Tibial nerve (tissue), 4 donors: ENCODE results near the gene C1QL2. TPM values are rescaled to one million over a fixed set of nuclear protein-coding genes. Genes with fewer than 3 reads are reported as not detected.
A peak's percentile ranks its signal among the peaks of the same experiment; 100 is the strongest.

Experiments
- DNase-seq, 2 donors: peaks; one replicate each; pipeline ENCODE4 v3.0.0-alpha.2; 2019; ENCODE audit warnings: low spot score in 2 of 2
- H3K27ac ChIP-seq, 4 donors: fragments of 200-600 bp; sonication (generic) in 3 of 4; one replicate each; pipeline ENCODE4 v1.5.1; 2017 to 2019; ENCODE audit warnings: mild to moderate bottlenecking in 1 of 4
- H3K27me3 ChIP-seq, 2 donors: fragments of 200-600 bp; sonication (generic) in 1 of 2; one replicate each; pipeline versions ENCODE4 v1.5.1 to v1.6.0; 2017 to 2019
- H3K36me3 ChIP-seq, 3 donors: fragments of 200-600 bp; sonication (generic); one replicate each; pipeline ENCODE4 v1.5.1; 2018 to 2019
- H3K4me1 ChIP-seq, 4 donors: fragments of 200-600 bp; sonication (generic) in 3 of 4; one replicate each; pipeline ENCODE4 v1.5.1; 2017 to 2019
- H3K4me3 ChIP-seq, 4 donors: fragments of 200-600 bp; sonication (generic) in 3 of 4; one replicate each; pipeline ENCODE4 v1.5.1; 2017 to 2019; ENCODE audit warnings: mild to moderate bottlenecking in 1 of 4, moderate library complexity in 1 of 4
- H3K9me3 ChIP-seq, 4 donors: fragments of 200-600 bp; sonication (generic) in 3 of 4; one replicate each; pipeline ENCODE4 v1.5.1; 2017 to 2019
- EP300 ChIP-seq, 2 donors: sonication (generic); formaldehyde crosslinking; IDR thresholded peaks; one replicate each; pipeline ENCODE4 v1.6.1; 2017; ENCODE audit warnings: antibody characterized with exemption in 2 of 2, mild to moderate bottlenecking in 1 of 2
- POLR2A ChIP-seq, 2 donors: fragments of 450-650 bp; IDR thresholded peaks; one replicate each; pipeline ENCODE4 v1.6.1; 2017; ENCODE audit warnings: antibody characterized with exemption in 2 of 2, mild to moderate bottlenecking in 2 of 2, moderate library complexity in 2 of 2
- WGBS, 2 donors: methylation state at CpG; one replicate each; pipeline ENCODE4 v1.1.5; 2018; 5-methylcytosine and 5-hydroxymethylcytosine counted together
- total RNA-seq, 4 donors: library from RNA; depleted of rRNA; stranded (reverse); fragments of >200 nt; gene quantifications; one replicate each; pipeline ENCODE4 v1.1.0, GENCODE V29; 2016
- TF ChIP-seq, protein P1 (sequence below), 5 experiments: fragments of 200-600 bp in 3 of 5; fragments of 450-650 bp in 2 of 5; sonication (generic) in 3 of 5; IDR thresholded peaks; one replicate each; pipeline ENCODE4 v1.5.1; 2016 to 2019; ENCODE audit warnings: antibody characterized with exemption in 5 of 5, mild to moderate bottlenecking in 3 of 5, moderate library complexity in 2 of 5

Gene C1QL2
- total RNA-seq, 4 donors from 2014 or later, result not detected

DNA sequence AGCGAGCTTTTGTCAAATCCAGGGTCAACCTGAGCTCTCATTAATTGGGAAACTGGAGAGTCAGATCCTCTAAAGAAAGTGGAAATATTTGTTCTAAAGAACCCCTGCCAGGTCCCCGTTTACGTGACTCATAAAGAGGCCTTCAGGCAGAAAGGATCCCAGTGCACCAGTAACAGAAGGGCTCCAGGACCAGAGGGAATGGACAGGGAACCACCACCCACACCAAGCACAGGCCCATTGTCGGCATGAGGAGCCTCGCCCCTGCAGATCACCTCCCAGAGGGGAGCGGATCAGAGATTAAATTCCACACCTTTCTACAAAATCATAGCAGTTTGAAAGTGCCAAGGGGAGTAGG lies 16.4 kb upstream of the C1QL2 start:
- no peaks in the 10 kb centered on the region for H3K4me1 ChIP-seq
- TF ChIP-seq POLR2A (IDR thresholded peaks at IDR 0.05) (no peak), EP300 (IDR thresholded peaks at IDR 0.05) (no peak)
- TF ChIP-seq, protein P1, sequence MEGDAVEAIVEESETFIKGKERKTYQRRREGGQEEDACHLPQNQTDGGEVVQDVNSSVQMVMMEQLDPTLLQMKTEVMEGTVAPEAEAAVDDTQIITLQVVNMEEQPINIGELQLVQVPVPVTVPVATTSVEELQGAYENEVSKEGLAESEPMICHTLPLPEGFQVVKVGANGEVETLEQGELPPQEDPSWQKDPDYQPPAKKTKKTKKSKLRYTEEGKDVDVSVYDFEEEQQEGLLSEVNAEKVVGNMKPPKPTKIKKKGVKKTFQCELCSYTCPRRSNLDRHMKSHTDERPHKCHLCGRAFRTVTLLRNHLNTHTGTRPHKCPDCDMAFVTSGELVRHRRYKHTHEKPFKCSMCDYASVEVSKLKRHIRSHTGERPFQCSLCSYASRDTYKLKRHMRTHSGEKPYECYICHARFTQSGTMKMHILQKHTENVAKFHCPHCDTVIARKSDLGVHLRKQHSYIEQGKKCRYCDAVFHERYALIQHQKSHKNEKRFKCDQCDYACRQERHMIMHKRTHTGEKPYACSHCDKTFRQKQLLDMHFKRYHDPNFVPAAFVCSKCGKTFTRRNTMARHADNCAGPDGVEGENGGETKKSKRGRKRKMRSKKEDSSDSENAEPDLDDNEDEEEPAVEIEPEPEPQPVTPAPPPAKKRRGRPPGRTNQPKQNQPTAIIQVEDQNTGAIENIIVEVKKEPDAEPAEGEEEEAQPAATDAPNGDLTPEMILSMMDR (IDR thresholded peaks at IDR 0.05), result no peak
- H3K27me3 ChIP-seq, result no peaks in the 10 kb centered on the region
- no peak overlapping the region for H3K4me3 ChIP-seq
- H3K27ac ChIP-seq, result no peak overlapping the region
- no peaks in the 10 kb centered on the region for H3K9me3 ChIP-seq
- H3K36me3 ChIP-seq, result no peaks in the 10 kb centered on the region
- WGBS, 2 donors, result 73 to 78% methylated on average over 6 of the region's 6 CpGs
- DNase-seq, result no peak

DNA sequence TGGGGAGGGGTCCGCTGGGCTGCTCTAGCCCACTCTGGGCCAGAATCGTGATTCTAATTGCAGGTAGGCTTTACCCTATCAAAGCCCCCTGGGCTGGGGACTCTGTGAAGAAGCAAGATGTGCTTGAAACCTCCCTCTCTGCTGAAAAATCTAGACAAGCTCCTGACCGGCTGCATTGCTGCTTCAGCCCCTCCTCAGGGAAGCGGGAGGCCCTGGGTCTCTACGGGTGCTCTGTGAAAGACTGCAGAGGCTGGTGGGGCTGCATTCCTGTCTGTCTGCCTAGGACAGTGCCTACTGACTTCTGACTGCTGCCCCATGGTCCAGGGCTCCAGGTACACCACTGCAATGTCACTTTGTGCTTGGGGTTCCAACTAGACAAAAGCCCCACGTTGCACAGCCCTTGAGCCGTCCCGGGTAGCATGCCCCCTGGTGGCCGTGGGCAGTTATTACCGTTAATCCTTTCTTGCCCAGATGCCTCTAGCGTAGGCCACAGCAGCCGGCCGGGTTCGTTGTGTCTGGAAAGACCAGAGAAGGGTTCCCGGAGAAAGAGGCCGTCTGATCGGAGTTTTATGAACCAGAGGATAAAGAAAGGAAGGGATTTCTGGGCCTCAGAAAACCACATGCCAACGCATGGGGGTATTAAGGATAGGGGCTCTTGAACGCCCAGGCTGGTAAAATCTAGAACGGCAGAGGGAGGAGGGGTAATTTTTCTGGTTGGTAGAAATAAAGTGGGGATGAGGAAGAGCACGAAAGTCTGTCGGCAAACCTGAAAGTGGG lies 15.9 kb upstream of the C1QL2 start:
- WGBS, 2 donors, result 65 to 68% methylated on average over 22 of the region's 22 CpGs
- Histone ChIP-seq H3K4me1 (no peaks in the 10 kb centered on the region), H3K9me3 (no peaks in the 10 kb centered on the region), H3K4me3 (no peak overlapping the region), H3K36me3 (no peaks in the 10 kb centered on the region), H3K27me3 (no peaks in the 10 kb centered on the region), H3K27ac (no peak overlapping the region)
- TF ChIP-seq, protein P1 (IDR thresholded peaks at IDR 0.05), result peak; percentile 20 to 50 (median 28)
- TF ChIP-seq EP300 (IDR thresholded peaks at IDR 0.05) (no peak), POLR2A (IDR thresholded peaks at IDR 0.05) (no peak)
- DNase-seq, result no peak

DNA sequence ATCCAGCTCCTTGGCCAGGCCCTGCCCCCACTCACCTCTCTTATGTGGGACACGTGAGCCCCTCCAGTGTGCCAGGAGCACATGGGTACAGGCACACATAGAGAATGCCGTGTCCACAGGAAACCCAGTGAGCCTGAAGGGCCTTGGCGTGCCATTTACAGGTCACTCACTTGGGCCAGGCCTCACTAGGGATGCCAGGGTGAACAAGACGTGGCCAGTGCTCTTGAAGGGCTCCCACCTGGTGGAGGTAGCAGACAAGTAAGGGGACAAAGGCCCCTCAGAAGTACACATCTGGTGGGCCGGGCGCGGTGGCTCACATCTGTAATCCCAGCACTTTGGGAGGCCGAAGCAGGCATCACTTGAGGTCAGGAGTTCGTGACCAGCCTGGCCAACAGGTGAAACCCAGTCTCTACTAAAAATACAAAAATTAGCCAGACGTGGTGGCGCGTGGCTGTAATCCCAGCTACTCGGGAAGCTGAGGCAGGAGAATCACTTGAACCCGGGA lies 15.1 kb upstream of the C1QL2 start:
- no peak overlapping the region for H3K4me3 ChIP-seq
- no peak for TF ChIP-seq POLR2A (IDR thresholded peaks at IDR 0.05)
- TF ChIP-seq EP300 (IDR thresholded peaks at IDR 0.05), result no peak
- TF ChIP-seq, protein P1 (IDR thresholded peaks at IDR 0.05), result no peak
- 91 to 93% methylated on average over 12 to 14 of the region's 14 CpGs for WGBS, 2 donors
- H3K36me3 ChIP-seq, result no peaks in the 10 kb centered on the region
- H3K27ac ChIP-seq, result no peak overlapping the region
- no peaks in the 10 kb centered on the region for H3K4me1 ChIP-seq
- no peaks in the 10 kb centered on the region for H3K27me3 ChIP-seq
- no peak for DNase-seq
- no peaks in the 10 kb centered on the region for H3K9me3 ChIP-seq

DNA sequence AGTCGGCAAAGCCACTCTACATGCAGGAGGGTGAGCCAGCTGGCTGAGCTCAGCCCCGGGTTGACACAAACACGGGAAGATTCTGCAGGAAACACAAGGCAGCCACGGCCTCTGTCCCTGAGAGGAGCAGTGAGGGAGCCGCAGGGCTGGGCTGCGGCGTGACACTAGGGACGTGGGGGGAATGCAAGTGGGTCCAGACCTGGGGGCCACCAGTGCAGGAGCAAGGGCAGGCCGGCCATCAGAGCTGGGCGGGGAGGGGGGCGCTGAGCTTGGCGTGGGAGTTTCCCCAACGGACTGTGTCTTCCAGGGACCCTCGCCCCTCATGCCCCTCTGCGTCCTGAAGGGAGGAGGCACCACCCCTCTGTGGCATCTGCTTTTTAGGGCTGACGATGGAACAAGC lies 12.0 kb upstream of the C1QL2 start:
- TF ChIP-seq EP300 (IDR thresholded peaks at IDR 0.05) (no peak), POLR2A (IDR thresholded peaks at IDR 0.05) (no peak)
- TF ChIP-seq, protein P1 (IDR thresholded peaks at IDR 0.05), result no peak
- no peaks in the 10 kb centered on the region for H3K4me1 ChIP-seq
- WGBS, 2 donors, result 64 to 75% methylated on average over 13 to 15 of the region's 16 CpGs
- H3K4me3 ChIP-seq, result no peak overlapping the region
- H3K36me3 ChIP-seq, result no peaks in the 10 kb centered on the region
- no peaks in the 10 kb centered on the region for H3K9me3 ChIP-seq
- no peak overlapping the region for H3K27ac ChIP-seq
- H3K27me3 ChIP-seq, result no peaks in the 10 kb centered on the region
- no peak for DNase-seq

DNA sequence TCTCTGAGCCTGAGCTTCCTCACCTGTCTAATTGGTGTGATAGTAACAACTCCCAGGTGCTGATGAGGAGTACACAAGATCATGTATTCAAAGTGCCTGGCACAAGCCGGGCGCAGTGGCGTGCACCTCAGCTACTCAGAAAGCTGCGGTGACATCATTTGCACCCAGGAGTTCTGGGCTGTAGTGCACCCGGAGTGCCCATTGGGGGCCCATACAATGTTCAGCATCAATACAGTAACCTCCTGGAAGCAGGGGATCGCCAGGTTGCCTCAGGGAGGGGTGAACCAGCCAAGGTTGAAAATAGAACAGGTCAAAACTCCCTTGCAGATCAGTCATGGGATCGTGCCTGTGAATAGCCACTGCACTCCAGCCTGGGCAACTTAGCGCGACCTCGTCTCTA lies 11.2 kb upstream of the C1QL2 start:
- H3K36me3 ChIP-seq, result no peaks in the 10 kb centered on the region
- H3K27me3 ChIP-seq, result no peaks in the 10 kb centered on the region
- TF ChIP-seq, protein P1 (IDR thresholded peaks at IDR 0.05), result no peak
- no peak for TF ChIP-seq POLR2A (IDR thresholded peaks at IDR 0.05)
- TF ChIP-seq EP300 (IDR thresholded peaks at IDR 0.05), result no peak
- no peak overlapping the region for H3K27ac ChIP-seq
- no peak overlapping the region for H3K4me3 ChIP-seq
- DNase-seq, result no peak
- 78 to 85% methylated on average over 10 of the region's 10 CpGs for whole genome bisulfite sequencing, 2 donors
- no peaks in the 10 kb centered on the region for H3K4me1 ChIP-seq
- no peaks in the 10 kb centered on the region for H3K9me3 ChIP-seq
